RKO (cell line): Measurements from ENCODE around the gene SUCO.
"Not testable (repeated sequence)": the region's sequence is repeated elsewhere in the genome, so short reads cannot be mapped to it uniquely, and the experiment has no call there.

ENCODE experiments used
- DNase-seq: peaks from one replicate; pipeline ENCODE4 v3.0.0-alpha.2; 2016; ENCODE audit warnings: low spot score

SUCO gene

DNA sequence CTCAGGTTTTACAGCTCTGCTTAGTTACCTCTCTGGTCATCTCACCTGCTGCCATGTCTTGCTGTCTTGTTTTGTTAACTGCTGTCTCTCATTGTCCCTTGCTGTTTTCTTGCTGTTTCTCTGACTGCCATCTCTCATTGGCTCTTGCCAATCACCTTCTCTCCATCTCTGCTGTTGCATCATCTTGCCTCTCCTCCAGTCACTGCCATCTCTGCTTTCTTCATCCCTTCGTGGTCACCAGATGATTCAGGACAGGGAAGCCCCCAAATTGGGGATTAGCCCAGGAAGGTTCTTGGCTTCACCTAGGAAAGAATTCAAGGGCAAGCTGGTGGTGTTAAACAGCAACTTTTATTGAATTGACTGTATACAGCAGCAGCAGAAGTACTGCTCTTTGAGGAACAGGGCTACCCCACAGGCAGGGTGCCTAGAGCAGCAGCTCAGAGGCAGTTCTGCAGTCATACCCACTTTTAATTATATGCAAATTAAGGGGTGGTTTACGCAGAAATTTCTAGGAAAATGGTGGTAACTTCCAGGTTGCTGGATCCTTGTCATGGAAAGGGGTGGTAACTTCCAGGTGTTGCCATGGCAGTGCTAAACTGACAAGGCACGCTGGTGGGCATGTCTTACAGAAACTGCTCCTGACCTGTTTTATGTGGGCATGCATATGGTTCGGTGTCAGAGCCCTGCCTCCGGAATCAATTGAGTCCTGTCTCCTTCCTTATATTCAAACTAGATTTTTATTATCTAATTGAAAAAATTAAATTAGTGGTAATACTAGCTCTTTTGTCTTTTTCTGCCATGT lies 33.4 kb downstream of the SUCO start:
- DNase-seq = no peak

DNA sequence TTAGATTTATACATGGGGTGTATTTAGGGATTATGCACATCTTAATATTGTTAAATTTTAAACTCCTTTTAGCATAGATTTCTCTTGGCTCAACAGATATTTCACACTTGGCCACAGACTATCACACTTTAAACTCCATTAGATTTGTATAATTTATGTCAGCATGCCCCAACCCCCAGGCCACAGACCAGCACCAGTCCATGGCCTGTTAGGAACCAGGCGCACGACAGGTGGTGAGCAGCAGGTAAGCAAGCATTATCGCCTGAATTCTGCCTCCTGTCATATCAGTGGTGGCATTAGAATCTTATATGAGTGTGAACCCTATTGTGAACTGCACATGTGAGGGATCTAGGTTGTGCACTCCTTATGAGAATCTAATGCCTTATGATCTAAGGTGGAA lies 34.8 kb downstream of the SUCO start:
- no peak for DNase-seq

DNA sequence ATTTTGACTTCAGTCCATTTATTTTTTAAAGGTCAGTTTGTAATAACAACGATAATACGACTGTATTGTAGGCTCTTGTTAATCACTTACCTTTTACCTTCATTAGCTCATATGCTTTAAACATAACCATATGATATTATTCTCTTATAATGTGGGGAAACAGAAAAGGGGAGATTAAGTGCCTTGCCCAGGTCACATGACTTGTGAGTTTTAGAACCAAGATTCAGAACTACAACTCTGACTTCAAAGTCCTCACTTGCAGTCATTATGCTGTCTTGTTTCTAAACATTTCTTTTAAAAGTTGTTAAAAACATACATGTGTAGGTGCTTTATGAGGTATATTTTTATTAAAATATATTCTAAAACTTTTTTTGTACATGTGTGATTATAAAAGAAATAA lies 41.1 kb downstream of the SUCO start:
- DNase-seq = no peak

DNA sequence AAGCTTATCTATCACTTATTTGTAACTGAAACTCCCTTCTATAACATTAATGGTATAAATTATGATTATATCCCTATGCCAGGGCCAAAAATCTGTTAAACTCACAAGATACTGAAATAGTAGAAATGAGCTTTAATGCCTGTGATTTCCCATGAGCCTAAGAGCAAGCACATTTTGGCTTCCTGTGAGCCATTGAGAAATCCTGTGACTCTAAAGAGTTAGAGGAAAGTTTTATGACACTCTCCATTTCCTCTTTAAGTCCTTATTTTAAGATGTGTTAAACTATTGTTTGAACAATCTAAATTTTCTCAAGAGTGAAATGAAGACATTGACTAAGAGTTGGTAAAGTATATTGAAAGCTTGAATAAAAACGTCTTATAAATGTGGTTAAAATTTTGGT lies 45.6 kb downstream of the SUCO start:
- DNase-seq = no peak

DNA sequence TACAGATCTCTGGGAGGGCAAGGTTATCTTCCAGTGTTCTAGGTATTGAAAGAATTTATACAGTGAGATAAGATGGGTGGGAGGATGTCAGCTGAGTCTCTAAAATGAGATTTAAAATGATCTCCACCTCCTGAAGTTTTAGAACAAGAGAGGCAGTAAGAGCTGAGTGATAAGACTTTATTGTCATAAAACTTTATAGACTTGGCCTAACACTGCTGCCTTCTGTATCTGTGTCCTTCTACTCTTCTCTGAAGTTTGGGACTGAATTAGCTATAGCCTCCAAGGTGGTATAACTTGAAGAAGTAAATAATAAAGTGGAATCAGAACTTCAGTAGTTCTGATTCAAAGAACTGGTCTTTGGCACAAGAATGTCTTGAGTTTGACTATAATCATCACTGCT lies 48.3 kb downstream of the SUCO start:
- no peak for DNase-seq

DNA sequence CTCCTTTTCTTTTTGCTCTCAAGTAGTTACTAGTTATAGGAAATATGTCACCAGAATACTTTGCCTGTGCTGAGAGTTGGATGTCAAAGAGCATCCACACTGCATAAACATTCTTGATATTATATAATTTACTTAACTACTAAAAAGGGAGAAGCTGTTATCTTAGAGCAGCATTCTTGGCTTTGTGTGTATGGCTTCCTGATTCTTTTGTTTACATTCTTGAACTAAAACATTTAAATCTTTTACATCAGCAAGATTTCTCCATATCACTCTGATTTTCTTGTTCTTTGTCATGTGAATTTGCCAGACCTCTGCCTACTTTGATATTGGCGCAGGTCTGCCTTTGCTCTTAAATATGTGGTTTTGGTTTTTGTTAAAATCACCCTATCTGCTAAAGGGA lies 48.8 kb downstream of the SUCO start:
- DNase-seq = no peak

DNA sequence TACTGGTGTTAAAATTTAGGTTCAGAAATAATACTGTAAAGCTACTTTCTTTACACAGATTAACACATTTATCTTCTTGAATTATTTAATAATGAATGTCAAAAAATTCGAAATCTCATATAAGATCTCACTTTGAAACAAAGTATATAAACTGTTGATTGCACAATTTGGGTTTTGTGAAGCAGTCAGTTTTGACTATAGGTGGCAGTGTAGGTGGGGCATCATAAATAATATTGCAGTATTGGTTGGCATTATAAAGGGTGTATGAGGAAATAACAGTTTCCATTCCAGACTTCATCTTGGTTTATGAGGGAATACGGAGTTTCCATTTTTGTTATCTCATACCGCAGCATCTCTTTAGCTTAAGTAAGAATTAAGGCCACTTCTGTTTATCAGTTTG lies 49.9 kb downstream of the SUCO start:
- no peak for DNase-seq

DNA sequence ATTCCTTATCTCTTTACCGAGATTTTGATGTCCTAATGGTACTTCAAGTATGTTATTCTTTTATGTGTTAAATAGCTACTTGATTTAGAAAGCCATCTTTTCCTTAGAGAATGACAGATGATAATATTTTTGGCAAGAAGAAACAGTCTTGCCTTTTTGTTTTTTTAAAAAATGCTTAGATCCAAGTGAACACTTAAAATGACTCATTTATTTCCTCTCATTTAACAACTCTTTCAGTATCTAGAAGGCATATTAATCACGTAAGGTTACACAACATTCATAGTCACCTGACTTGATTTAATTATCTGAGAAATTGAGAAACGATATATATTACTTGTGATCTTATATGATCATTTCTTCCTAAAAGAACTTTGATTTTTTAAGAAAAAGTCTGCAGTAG lies 52.4 kb downstream of the SUCO start:
- DNase-seq = no peak

DNA sequence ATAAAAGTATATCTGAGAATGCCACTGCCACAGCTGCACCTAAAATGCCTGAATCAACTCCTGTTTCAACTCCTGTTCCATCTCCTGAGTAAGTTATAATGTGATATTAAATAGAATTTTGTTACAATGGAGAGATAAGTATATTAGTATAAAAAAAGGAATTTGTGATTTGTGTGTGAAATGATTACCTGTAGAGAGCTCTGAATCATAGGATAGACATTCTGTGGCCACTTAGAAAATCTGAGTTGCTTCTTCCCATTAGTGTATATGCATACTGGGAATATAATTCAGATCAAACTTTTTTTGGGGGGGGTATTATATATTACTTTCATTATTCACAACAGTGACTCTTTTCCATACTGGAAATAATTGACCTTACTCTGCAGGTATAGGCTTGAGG lies 52.9 kb downstream of the SUCO start:
- no peak for DNase-seq

DNA sequence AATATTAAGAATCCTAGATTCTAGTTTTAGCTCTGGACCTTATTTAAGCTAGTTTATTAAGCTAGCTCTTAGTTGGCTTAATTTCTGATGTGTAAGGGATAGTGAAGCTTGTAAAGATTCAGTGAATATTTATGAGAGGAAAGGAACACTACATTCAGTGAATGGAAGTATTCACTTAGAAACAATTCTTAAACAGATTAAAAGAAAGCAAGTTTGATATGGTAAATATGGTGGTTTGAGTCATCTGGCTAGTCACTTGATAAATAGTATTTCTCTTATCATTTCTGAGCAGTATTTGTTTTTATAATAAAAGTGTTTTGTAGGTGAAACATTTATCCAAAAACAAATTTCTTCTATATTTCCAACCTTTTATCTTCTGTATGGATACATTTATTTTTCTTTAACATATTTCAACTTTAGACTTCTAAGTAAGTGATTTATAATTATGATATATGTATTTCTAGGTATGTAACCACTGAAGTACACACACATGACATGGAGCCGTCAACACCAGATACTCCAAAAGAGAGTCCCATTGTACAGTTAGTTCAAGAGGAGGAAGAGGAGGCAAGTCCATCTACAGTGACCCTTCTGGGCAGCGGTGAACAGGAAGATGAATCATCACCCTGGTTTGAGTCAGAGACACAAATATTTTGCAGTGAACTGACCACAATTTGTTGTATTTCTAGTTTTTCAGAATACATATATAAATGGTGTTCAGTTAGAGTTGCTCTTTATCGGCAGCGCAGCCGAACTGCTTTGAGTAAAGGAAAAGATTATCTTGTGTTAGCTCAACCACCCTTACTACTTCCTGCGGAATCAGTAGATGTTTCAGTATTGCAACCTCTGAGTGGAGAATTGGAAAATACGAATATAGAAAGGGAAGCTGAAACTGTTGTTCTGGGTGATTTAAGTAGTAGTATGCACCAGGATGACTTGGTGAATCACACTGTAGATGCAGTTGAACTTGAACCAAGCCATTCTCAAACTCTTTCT lies 55.6 kb downstream of the SUCO start:
- peak; percentile 69 for DNase-seq

DNA sequence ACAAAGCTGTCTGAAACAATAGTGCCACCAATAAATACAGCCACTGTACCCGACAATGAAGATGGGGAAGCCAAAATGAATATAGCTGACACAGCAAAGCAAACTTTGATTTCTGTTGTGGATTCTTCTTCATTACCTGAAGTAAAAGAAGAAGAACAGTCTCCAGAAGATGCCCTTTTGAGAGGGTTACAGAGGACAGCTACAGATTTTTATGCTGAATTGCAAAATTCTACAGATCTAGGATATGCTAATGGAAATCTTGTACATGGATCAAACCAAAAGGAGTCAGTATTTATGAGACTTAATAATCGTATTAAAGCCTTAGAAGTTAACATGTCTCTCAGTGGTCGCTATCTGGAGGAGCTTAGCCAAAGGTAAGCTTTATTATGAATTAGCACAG lies 56.6 kb downstream of the SUCO start:
- no peak for DNase-seq

DNA sequence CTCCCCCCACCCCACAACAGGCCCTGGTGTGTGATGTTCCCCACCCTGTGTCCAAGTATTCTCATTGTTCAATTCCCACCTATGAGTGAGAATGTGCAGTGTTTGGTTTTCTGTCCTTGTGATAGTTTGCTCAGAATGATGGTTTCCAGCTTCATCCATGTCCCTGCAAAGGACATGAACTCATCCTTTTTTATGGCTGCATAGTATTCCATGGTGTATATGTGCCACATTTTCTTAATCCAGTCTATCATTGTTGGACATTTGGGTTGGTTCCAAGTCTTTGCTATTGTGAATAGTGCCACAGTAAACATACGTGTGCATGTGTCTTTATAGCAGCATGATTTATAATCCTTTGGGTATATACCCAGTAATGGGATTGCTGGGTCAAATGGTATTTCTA lies 58.5 kb downstream of the SUCO start:
- DNase-seq = not testable (repeated sequence)

DNA sequence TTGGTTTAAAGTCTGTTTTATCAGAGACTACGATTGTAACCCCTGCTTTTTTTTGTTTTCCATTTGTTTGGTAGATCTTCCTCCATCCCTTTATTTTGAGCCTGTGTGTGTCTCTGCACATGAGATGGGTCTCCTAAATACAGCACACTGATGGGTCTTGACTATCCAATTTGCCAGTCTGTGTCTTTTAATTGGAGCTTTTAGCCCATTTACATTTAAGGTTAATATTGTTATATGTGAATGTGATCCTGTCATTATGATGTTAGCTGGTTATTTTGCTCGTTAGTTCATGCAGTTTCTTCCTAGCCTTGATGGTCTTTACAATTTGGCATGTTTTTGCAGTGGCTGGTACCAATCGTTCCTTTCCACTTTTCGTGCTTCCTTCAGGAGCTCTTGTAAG lies 62.1 kb downstream of the SUCO start:
- DNase-seq = not testable (repeated sequence)

DNA sequence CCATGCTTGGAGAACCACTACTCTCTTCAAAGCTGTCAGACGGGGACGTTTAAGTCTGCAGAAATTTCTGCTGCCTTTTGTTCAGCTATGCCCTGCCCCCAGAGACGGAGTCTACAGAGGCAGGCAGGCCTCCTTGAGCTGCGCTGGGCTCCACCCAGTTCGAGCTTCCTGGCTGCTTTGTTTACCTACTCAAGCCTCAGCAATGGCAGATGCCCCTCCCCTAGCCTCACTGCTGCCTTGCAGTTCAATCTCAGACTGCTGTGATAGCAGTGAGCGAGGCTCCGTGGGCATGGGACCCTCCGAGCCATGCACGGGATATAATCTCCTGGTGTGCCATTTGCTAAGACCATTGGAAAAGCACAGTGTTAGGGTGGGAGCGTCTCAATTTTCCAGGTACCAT lies 63.8 kb downstream of the SUCO start:
- DNase-seq = not testable (repeated sequence)

DNA sequence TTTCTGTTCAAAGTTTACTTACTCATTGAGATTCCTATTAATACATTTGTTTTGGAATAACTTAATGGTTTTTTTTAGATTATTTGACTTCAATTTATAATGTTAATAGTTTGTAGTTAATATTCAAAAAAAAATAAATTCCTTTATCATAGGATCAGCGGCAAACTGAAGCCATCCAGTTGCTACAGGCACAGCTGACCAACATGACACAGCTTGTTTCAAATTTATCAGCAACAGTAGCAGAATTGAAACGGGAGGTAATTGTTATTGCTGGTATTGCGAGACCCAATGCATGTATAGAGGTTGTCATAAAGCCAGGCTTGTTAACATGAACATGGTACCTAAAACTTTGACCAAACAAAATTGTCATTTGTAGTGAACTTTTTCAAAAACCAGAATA lies 67.0 kb downstream of the SUCO start:
- DNase-seq = no peak

DNA sequence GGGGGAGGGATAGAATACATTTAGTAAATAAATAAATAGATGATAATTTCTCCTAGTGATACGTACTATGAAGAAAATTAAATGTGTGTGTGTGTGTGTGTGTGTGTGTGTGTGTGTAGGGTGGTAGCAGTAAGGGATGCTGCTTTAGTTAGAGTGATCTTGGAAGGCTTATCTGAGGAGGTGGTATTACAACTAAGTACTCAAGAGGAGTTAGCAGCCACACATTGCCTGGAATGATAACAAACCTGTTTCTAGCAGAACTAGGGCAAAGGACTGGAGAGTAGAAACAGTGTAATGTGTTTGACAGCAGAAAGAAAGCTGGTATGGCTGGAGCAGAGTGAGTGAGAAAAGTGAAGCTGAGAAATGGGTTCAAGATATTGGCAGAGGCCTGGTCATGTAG lies 67.7 kb downstream of the SUCO start:
- no peak for DNase-seq

DNA sequence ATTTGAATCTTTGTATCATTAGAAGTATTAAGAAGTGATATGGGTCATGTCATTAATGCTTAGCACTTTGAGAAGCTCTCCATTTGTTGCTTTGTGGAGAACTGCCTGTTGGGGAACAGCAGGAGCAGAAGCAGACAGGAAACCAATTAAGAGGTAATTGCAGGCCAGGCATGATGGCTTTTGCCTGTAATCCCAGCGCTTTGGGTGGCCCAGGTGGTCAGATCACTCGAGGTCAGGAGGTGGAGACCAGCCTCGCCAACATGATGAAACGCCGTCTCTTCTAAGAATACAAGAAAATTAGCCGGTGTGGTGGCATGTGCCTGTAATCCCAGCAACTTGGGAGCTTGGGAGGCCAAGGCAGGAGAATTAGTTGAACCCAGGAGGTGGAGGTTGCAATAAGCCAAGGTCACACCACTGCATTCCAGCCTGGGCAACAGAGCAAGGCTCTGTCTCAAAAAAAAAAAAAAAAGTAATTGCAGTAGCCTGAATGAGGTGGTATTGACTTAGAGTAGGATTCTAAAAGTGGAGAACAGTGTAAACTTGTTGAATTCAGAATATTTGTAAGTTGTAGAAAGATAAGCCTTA lies 68.2 kb downstream of the SUCO start:
- DNase-seq = no peak

DNA sequence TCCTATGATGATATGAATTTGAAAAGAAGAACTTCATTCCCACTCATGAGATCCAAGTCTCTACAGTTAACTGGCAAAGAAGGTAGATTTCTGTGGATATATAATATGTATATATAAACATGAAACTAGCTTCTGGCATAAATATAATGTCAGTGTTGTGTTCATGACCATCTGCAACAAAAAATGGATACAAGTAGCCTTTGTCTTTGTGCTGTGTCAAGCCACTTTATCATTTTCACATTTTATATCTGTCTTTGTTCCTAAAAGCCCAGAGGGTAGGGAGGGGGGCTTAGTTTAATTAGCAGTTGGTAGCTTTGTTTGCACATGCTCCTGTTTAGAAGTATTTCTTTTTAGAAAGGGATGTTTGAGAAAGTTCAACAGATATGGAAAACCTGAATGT lies 69.8 kb downstream of the SUCO start:
- no peak for DNase-seq

DNA sequence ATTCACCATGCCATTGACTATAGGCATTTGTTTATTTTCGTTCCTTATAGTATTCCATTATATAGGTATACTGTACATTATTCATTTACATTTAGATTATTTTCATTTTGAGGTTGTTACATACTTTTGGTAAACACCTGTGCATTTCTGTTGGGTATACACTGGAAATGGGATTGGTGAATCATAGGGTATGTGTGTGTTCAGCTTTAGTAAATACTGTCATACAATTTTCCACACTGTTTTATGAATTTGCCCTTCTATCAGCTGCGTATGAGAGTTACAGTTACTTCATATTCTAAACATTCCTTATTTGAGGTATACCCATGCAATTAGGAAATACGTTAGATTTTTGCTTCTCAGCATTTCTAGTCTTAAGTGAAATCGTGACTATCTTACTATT lies 70.9 kb downstream of the SUCO start:
- DNase-seq = no peak

DNA sequence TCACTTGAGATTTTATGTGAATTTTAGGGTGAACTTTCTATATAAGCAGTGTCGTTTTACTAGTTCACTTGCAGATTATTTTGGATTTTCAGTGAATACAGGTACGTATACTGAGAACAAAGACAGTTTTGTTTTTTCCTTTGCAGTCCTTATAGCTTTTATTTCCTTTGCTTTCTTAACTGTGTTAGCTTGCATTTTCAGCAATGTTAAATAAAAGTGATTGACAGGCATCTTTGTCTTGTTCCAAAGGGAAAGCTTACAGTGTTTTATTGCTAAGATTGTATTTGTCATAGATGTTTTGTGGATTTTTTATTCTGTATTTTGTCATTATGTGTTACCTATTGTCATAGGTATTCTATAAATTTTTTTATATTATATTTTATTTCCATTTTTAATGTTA lies 72.7 kb downstream of the SUCO start:
- no peak for DNase-seq

DNA sequence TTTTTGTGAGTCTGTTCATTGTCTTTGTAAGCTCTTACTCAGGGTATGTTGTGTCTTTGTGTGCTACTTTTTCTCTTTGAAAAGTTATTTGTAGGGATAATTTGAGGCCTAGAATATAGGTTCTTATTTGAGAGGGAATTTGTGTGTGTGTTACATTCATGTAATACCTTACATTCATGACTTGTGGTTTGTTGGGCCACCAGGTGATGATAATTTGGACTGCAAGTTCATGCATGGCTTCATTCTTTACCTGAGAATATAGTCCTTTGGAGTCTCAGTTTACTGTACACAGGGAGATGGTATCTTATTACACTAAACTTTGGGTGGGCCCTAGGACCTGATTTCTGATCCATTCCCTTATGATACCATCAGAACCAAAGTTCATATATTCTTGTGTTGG lies 74.2 kb downstream of the SUCO start:
- no peak for DNase-seq

DNA sequence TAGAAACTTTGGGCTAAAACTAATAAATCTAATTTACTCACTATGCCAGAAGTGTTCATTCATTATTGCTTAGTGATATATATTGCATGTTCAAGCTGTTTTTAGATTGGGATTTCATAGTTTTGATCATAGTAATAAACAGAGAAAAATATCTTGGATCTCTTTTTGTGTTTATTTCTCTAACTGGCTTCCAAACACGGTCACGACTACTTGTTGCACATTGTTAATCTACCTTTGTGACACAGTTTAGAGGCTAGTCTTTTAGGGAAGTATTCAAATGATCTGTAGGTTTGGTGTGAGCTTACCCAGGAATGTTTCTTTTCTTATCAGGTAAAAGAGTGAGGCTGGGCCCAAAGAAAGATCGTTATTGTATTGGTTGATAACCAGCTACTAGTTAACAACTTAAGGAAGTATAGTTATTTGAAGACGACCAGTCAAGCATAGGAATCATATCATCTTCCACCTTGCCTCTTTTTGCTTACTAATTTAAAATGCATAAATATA lies 75.2 kb downstream of the SUCO start:
- DNase-seq = no peak

DNA sequence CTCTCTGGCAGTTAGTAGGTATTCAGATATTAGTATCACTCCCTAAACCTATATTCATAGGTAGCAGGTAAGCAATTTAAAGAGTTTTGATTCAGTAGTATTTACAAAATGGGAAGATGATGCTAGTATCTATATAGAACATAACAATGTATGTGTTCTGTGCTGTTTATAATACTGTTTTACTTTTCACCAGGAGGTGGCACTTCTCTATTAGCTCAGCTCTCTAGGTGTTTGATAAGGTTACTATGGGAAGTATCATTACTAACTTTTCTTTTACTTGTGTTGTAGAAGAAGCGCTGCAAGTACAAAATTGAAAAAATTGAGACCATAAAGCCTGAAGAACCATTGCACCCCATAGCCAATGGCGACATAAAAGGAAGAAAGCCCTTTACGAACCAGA lies 76.6 kb downstream of the SUCO start:
- peak; percentile 22 for DNase-seq
